ENCODE measurements around the gene WDR72.

DNA sequence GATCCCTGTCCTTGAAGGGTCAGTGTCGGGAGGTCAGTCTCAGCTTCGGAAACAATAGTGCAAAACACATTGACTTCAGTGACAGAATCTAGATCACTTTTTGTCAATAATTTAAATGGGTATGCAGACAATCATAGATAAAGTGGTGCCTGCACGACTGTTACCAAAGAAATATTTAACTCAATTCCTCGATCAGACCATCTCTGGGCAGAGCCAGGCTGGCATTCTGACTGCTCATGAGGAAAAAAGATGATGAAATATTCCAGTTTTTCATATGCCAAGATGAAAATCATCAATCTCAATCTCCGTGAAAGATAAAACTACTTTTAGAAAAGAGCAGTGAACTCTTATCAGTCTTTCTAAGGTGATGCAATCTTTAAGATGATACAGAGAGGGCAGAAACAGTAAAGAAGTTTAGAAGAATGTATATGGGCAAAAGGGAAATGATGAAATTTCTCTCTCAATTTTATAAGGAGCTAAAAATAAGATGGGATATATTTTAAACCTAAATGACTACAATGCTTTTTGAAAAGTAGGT, 169.9 kb downstream of the WDR72 start:
- TF ChIP-seq, protein P1, sequence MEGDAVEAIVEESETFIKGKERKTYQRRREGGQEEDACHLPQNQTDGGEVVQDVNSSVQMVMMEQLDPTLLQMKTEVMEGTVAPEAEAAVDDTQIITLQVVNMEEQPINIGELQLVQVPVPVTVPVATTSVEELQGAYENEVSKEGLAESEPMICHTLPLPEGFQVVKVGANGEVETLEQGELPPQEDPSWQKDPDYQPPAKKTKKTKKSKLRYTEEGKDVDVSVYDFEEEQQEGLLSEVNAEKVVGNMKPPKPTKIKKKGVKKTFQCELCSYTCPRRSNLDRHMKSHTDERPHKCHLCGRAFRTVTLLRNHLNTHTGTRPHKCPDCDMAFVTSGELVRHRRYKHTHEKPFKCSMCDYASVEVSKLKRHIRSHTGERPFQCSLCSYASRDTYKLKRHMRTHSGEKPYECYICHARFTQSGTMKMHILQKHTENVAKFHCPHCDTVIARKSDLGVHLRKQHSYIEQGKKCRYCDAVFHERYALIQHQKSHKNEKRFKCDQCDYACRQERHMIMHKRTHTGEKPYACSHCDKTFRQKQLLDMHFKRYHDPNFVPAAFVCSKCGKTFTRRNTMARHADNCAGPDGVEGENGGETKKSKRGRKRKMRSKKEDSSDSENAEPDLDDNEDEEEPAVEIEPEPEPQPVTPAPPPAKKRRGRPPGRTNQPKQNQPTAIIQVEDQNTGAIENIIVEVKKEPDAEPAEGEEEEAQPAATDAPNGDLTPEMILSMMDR (IDR thresholded peaks at IDR 0.05), result no peak
- TF ChIP-seq EZH2 (IDR thresholded peaks at IDR 0.05; ENCODE audit: borderline replicate concordance, insufficient read depth, low read depth, low read length, poor library complexity, severe bottlenecking), result no peak

Measured in B cell (primary cell).